Karpas-422 (cell line): ENCODE measurements around the gene SCUBE1. TPM values are rescaled to one million over a fixed set of nuclear protein-coding genes. Genes with fewer than 3 reads are reported as not detected.

Source experiments
- DNase-seq: peaks from one replicate; pipeline ENCODE4 v3.0.0-alpha.2; 2015
- H2AFZ ChIP-seq: fragments of 200-600 bp; sonication (generic); 2 replicates; pipeline ENCODE4 v1.6.1; 2014; ENCODE audit warnings: antibody characterized with exemption, low read length, mixed read lengths
- H3K27ac ChIP-seq: fragments of 200-600 bp; sonication (generic); 2 replicates; pipeline ENCODE4 v1.5.1; 2014; ENCODE audit warnings: mild to moderate bottlenecking, low read length, moderate library complexity
- H3K27me3 ChIP-seq: fragments of 200-600 bp; sonication (generic); 2 replicates; pipeline ENCODE4 v1.6.1; 2014; ENCODE audit warnings: low read length, mixed read lengths
- H3K36me3 ChIP-seq: fragments of 200-600 bp; sonication (generic); 2 replicates; pipeline ENCODE4 v1.6.1; 2014; ENCODE audit warnings: low read length, mixed read lengths; ENCODE audit not compliant: insufficient read depth
- H3K4me1 ChIP-seq: fragments of 200-600 bp; sonication (generic); 2 replicates; pipeline ENCODE4 v1.6.1; 2014; ENCODE audit warnings: mild to moderate bottlenecking, low read length, mixed read lengths
- H3K4me2 ChIP-seq: fragments of 200-600 bp; sonication (generic); 2 replicates; pipeline ENCODE4 v1.6.1; 2014; ENCODE audit warnings: low read length, low read depth, mild to moderate bottlenecking; ENCODE audit not compliant: poor library complexity, severe bottlenecking
- H3K4me3 ChIP-seq: fragments of 200-600 bp; sonication (generic); 2 replicates; pipeline ENCODE4 v1.5.1; 2014; ENCODE audit warnings: mild to moderate bottlenecking, antibody characterized with exemption, low read length, mixed read lengths
- H3K79me2 ChIP-seq: fragments of 200-600 bp; sonication (generic); 2 replicates; pipeline ENCODE4 v1.6.1; 2014; ENCODE audit warnings: mild to moderate bottlenecking, low read length, mixed read lengths
- H3K9ac ChIP-seq: fragments of 200-600 bp; sonication (generic); 2 replicates; pipeline ENCODE4 v1.6.0; 2014; ENCODE audit warnings: low read length
- H3K9me2 ChIP-seq: fragments of 200-600 bp; sonication (generic), shearing (Covaris generic); replicated peaks from 2 replicates; pipeline ENCODE4 v1.6.0; 2014; ENCODE audit warnings: mild to moderate bottlenecking, low read length, moderate library complexity; ENCODE audit not compliant: insufficient read depth
- H3K9me3 ChIP-seq: fragments of 300-700, 200-600 bp; sonication (generic); 2 replicates; pipeline ENCODE4 v1.6.1; 2014; ENCODE audit warnings: low read length, mixed read lengths
- H4K20me1 ChIP-seq: fragments of 200-600 bp; sonication (generic); 2 replicates; pipeline ENCODE4 v1.6.1; 2014; ENCODE audit warnings: mild to moderate bottlenecking, antibody characterized with exemption, low read length, low read depth; ENCODE audit not compliant: insufficient read depth
- total RNA-seq: library from RNA; depleted of rRNA; stranded (reverse); fragments of >200 nt; shearing (Covaris generic); gene quantifications from 2 replicates; pipeline ENCODE4 v1.2.3, GENCODE V29; 2014; ENCODE audit warnings: low replicate concordance; rRNA removed

The SCUBE1 gene
- total RNA-seq, 1 experiment from 2014 or later = not detected

DNA sequence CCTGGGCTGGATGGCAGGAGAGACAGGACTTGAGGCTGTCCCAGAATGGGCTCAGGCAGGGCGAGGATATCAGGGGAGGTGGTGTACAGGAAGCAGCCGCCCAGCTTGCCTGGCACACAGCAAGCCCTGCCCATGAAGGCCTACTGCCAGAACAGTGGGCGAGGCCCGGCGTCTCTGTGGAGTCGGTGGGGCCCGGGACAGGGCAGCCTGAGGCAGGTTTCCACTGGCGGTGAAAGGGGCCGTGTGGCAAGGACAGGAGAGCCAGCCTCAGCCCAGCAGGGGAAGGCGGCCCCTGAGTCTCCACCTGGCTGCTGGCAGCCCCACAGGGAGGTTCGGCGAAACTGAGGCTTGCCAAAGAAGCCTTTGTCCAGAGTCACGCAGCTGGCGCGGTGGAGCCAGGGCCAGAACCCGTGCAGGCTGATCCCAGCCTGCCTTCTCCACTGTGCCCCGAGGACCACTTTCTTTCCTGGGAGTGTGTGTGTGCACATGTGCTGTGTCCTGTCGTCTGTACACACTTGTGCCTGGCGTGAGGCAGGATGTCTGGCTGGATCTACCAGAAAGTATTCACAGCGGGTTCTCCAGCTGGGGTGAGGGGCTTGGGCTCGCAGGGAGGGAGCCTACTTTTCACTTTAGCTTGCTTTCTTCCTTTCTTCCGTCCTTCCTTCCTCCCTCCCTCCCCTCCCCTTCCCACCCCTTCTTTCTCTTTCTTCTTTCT lies 190.7 kb downstream of the SCUBE1 start:
- H3K27ac ChIP-seq = no peak overlapping the region
- H3K9ac ChIP-seq = no peak overlapping the region
- no peaks in the 10 kb centered on the region for H3K9me2 ChIP-seq
- H3K4me3 ChIP-seq = no peak overlapping the region
- H2AFZ ChIP-seq = no peak overlapping the region
- no peaks in the 10 kb centered on the region for H3K4me1 ChIP-seq
- H3K4me2 ChIP-seq = no peak overlapping the region
- H3K79me2 ChIP-seq = no peaks in the 10 kb centered on the region
- H3K27me3 ChIP-seq = no peaks in the 10 kb centered on the region
- no peak for DNase-seq
- H3K36me3 ChIP-seq = no peaks in the 10 kb centered on the region
- H3K9me3 ChIP-seq = no peaks in the 10 kb centered on the region
- no peaks in the 10 kb centered on the region for H4K20me1 ChIP-seq

DNA sequence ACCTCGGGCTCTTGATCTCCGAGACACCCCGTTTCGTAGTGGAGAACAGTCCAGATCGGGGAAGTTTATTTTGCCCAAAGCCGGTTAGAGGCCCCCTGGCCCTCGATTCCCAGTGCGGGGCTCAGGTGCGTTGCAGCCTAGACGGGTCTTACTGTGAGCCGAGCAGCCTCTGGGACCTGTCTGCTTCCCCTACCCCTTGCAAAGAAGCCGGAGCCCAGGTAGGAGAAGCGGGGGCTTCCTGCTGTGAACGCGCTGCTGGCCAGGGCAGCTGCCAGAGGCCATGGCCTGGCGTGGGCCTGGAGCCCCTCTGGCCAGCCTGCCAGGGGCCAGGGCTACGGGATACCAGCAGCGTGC lies 191.2 kb downstream of the SCUBE1 start:
- no peaks in the 10 kb centered on the region for H3K9me2 ChIP-seq
- peaks cover 3% of the 10 kb centered on the region for H3K4me1 ChIP-seq
- no peak overlapping the region for H2AFZ ChIP-seq
- no peak overlapping the region for H3K27ac ChIP-seq
- no peak overlapping the region for H3K4me3 ChIP-seq
- no peak overlapping the region for H3K9ac ChIP-seq
- DNase-seq = no peak
- no peak overlapping the region for H3K4me2 ChIP-seq
- H3K79me2 ChIP-seq = no peaks in the 10 kb centered on the region
- H3K36me3 ChIP-seq = no peaks in the 10 kb centered on the region
- H3K9me3 ChIP-seq = no peaks in the 10 kb centered on the region
- no peaks in the 10 kb centered on the region for H3K27me3 ChIP-seq
- no peaks in the 10 kb centered on the region for H4K20me1 ChIP-seq

DNA sequence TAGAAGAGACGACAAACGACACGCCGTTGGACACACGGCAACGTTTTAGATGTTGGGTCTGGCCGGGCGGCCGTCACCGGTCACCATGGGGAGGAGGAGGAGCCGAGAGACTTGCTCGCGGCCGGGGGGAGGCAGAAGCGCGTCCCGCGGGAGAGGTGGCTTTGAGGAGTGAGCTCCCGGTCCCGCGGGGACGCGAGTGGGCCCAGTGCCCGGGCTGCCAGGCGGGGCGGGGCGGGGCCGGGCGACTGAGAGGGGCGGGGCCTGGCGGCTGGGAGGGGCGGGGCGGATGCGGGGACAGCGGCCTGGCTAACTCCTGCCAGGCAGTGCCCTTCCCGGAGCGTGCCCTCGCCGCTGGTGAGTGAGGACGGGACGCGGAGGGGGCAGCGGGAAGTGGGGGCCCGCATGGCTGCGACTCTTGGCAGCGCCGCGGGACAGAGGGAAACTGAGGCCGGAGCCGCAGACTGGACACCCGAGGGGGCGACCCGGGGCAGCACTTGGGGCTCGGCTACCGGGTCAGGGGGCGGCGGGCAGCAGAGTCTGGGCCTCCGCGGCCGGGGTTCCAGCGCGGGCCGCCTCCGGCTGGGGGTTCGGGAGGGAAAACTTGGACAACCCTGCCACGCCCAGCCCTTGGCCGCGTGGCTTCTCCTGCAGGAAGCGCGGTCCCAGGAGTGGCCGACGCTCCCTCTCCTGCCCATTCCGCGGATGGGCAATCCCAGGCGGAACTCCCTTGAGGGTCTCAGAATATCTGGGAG lies 191.7 kb downstream of the SCUBE1 start, which contains the start of gene TSPO:
Gene TSPO, plus strand, starts transcription at position 309 of the 752 bp plus-strand sequence. CDS start 7,680 bp downstream, outside the sequence.
- H3K36me3 ChIP-seq = no peaks in the 10 kb centered on the region
- H3K4me1 ChIP-seq = peaks cover 3% of the 10 kb centered on the region
- no peaks in the 10 kb centered on the region for H3K9me3 ChIP-seq
- H3K27me3 ChIP-seq = no peaks in the 10 kb centered on the region
- no peak within 1 kb of the TSS for H3K4me3 ChIP-seq
- no peak within 1 kb of the TSS for H3K9ac ChIP-seq
- no peak within 1 kb of the TSS for H2AFZ ChIP-seq
- H4K20me1 ChIP-seq = no peaks in the 10 kb centered on the region
- DNase-seq = no peak
- H3K79me2 ChIP-seq = no peaks in the 10 kb centered on the region
- no peak within 1 kb of the TSS for H3K4me2 ChIP-seq
- H3K9me2 ChIP-seq = no peaks in the 10 kb centered on the region
- H3K27ac ChIP-seq = no peak within 1 kb of the TSS

DNA sequence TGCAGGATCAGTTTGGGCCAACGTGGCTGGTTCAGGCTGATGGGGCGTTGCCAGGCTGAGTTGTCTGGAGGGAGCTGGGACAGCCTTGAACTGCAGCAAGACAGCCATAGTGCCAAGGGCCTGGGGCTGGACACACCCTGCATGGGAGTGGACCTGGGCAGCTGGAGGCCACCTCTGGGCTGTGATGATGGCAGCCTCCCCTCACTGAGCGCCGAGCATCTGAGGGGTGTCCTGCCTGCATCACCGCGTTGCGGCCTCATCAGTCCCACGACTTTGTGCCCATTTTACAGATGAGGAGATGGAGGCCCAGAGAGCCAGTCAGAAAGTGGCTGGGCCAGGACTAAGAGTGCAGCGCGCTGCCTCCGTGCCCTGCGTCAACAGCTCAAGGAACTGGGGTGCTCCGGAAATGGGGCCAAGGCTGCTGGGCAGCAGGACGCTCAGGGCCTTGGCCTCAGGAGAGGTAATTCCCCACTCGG lies 192.4 kb downstream of the SCUBE1 start:
- Histone ChIP-seq H3K4me3 (no peak overlapping the region), H3K9me3 (no peaks in the 10 kb centered on the region), H3K9me2 (no peaks in the 10 kb centered on the region), H3K36me3 (no peaks in the 10 kb centered on the region), H3K79me2 (no peaks in the 10 kb centered on the region), H3K27ac (no peak overlapping the region), H2AFZ (no peak overlapping the region), H4K20me1 (no peaks in the 10 kb centered on the region), H3K27me3 (no peaks in the 10 kb centered on the region), H3K9ac (no peak overlapping the region), H3K4me1 (peaks cover 3% of the 10 kb centered on the region), H3K4me2 (no peak overlapping the region)
- no peak for DNase-seq

DNA sequence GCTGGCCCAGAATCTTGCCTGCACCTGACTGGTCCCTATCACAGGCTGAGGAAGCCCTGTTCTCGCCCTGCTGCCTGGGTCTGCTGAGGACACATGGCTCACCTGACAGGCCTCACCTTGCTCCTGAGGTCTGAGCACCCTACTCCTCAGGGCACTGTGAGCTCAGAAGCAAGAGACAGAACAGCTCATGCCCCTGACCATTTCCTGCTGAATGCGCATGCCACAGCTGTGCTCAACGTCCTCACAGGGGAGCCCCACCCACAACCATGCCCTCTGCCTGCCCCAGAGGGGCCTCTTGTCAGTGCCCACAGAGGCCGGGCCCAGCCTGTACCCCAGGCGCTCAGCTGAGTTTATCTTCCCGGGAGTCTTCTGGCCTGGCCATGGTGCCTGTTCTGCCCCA lies 194.6 kb downstream of the SCUBE1 start:
- H3K9me3 ChIP-seq = no peaks in the 10 kb centered on the region
- no peak for DNase-seq
- no peak overlapping the region for H2AFZ ChIP-seq
- H3K4me2 ChIP-seq = no peak overlapping the region
- H3K9ac ChIP-seq = no peak overlapping the region
- no peaks in the 10 kb centered on the region for H3K9me2 ChIP-seq
- no peak overlapping the region for H3K27ac ChIP-seq
- H3K4me1 ChIP-seq = peaks cover 6% of the 10 kb centered on the region
- H3K4me3 ChIP-seq = no peak overlapping the region
- H3K27me3 ChIP-seq = no peaks in the 10 kb centered on the region
- H4K20me1 ChIP-seq = no peaks in the 10 kb centered on the region
- no peaks in the 10 kb centered on the region for H3K36me3 ChIP-seq
- no peaks in the 10 kb centered on the region for H3K79me2 ChIP-seq

DNA sequence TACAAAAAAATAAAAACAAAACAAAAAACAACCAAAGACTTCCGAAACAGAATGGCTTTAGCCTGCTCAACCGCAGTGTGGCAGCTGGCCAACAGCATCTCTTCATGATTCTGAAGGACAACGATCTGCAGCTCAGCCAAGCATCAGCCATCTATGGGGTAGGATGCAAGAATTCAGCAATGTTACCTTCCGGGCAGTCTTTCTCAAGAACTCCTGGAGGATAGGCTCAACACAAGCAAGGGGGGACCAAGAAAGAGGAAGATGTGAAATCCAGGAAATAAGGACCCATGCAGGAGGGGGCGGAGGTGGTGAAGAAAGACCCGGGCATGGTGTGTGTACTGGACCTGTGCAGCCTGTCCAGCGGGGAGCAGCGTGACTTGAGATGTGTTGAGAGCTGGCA lies 195.4 kb downstream of the SCUBE1 start:
- Histone ChIP-seq H3K4me2 (no peak overlapping the region), H4K20me1 (no peaks in the 10 kb centered on the region), H3K9me2 (no peaks in the 10 kb centered on the region), H3K4me1 (peaks cover 10% of the 10 kb centered on the region), H3K27me3 (no peaks in the 10 kb centered on the region), H3K79me2 (peaks cover 3% of the 10 kb centered on the region), H3K4me3 (no peak overlapping the region), H3K9ac (no peak overlapping the region), H3K9me3 (no peaks in the 10 kb centered on the region), H3K27ac (no peak overlapping the region), H2AFZ (no peak overlapping the region), H3K36me3 (no peaks in the 10 kb centered on the region)
- DNase-seq = no peak

Other genes with a start within 250 kb of the SCUBE1 start
- gene BIK, start 232.6 kb downstream of the SCUBE1 start, total RNA-seq = 0.71 TPM in 1 of 2 replicates, not detected in the other
- gene MCAT, start 200.0 kb downstream of the SCUBE1 start, total RNA-seq = 15.0 and 29.5 TPM in 2 replicates
- gene TSPO, start 191.8 kb downstream of the SCUBE1 start, total RNA-seq = 0.54 and 3.8 TPM in 2 replicates
- gene TTLL12, start 156.2 kb downstream of the SCUBE1 start, total RNA-seq = 31.2 and 53.0 TPM in 2 replicates
- 0.15 TPM in 1 of 2 replicates, not detected in the other for gene MPPED1, start 68.6 kb upstream of the SCUBE1 start, total RNA-seq